K562 (cell line): Measurements from ENCODE around the gene HMGXB3. TPM values are rescaled to one million over a fixed set of nuclear protein-coding genes. Genes with fewer than 3 reads are reported as not detected.

Experiments used
- ATAC-seq: fragments of 200-7000 bp; cut with Tn5 transposase; 3 replicates; pipeline ENCODE4 v1.9.1; 2020; ENCODE audit warnings: moderate library complexity
- BruUV-seq: library from RNA; stranded (reverse); fragments of 400-500 nt; replicated peaks from 2 replicates; lab custom pipeline; 2021; lab: Mats Ljungman, UMichigan
- CTCF ChIA-PET: fragments of 300-600 bp; formaldehyde crosslinking; extraction: SDS; loops from one replicate; lab custom pipeline; 2021; ENCODE audit warnings: low intra/inter-chr PET ratio; lab: Yijun Ruan, JAX
- POLR2A ChIA-PET: fragments of 300-600, 350-650 bp; sonication (Branson Sonifier 250); formaldehyde crosslinking; extraction: SDS; loops from one replicate; lab custom pipeline; 2021; ENCODE audit warnings: antibody characterized with exemption, inconsistent platforms; lab: Yijun Ruan, JAX
- DNase-seq, 4 experiments: peaks; one replicate each; pipeline versions ENCODE4 v3.0.0 to v3.0.0-alpha.2; 2011 to 2018; ENCODE audit warnings: low spot score in 3 of 4, mixed read lengths in 3 of 4; ENCODE audit errors: extremely low read depth in 1 of 4
- FAIRE-seq: peaks from 2 replicates; lab custom pipeline; 2011; peaks lifted over from hg19 to GRCh38; lab: Jason Lieb, UNC
- H2AFZ ChIP-seq: 2 replicates; pipeline ENCODE4 v1.6.0; 2011; ENCODE audit warnings: low read depth, low read length, control low read depth, inconsistent platforms
- H3K27ac ChIP-seq: fragments of 200-600 bp; 3 replicates; pipeline ENCODE4 v1.8.0; 2011; ENCODE audit warnings: low read depth, mild to moderate bottlenecking, control low read depth, inconsistent platforms, low read length, moderate library complexity, mixed read lengths; ENCODE audit errors: extremely low read depth
- H3K27me3 ChIP-seq, 2 experiments: fragments of 300-600 bp in 1 of 2; 2 replicates in 1 of 2; 3 replicates in 1 of 2; pipeline versions ENCODE4 v1.6.0 to v1.8.0; 2011; ENCODE audit warnings: inconsistent platforms in 2 of 2, low read length in 2 of 2, mild to moderate bottlenecking in 1 of 2, mixed read lengths in 1 of 2, moderate library complexity in 1 of 2; ENCODE audit not compliant: control insufficient read depth in 2 of 2, insufficient read depth in 2 of 2
- H3K36me3 ChIP-seq: fragments of 300-600 bp; 3 replicates; pipeline ENCODE4 v1.8.0; 2011; ENCODE audit warnings: mild to moderate bottlenecking, low read length, inconsistent platforms; ENCODE audit not compliant: control insufficient read depth, insufficient read depth
- H3K4me1 ChIP-seq, 2 experiments: fragments of 200-600 bp in 1 of 2; replicated peaks in 1 of 2; 2 replicates in 1 of 2; 3 replicates in 1 of 2; pipeline versions ENCODE4 v1.5.1 to v1.8.0; 2011; ENCODE audit warnings: inconsistent platforms in 2 of 2, low read length in 2 of 2, mild to moderate bottlenecking in 1 of 2, mixed read lengths in 1 of 2, moderate library complexity in 1 of 2; ENCODE audit not compliant: control insufficient read depth in 2 of 2, insufficient read depth in 2 of 2
- H3K4me2 ChIP-seq: 2 replicates; pipeline ENCODE4 v1.6.1; 2011; ENCODE audit warnings: low read length, control low read depth, inconsistent platforms, mixed read lengths; ENCODE audit not compliant: insufficient read depth
- H3K4me3 ChIP-seq: fragments of 200-600 bp; sonication (generic), shearing (Covaris generic); 2 replicates; pipeline ENCODE4 v1.5.1; 2016; ENCODE audit warnings: control low read depth, inconsistent platforms
- H3K79me2 ChIP-seq: fragments of 200-600 bp; 3 replicates; pipeline ENCODE4 v1.8.0; 2011; ENCODE audit warnings: low read length, inconsistent platforms; ENCODE audit not compliant: control insufficient read depth, insufficient read depth
- H3K9ac ChIP-seq, 2 experiments: 2 replicates each; pipeline versions ENCODE4 v1.6.0 to v1.6.1; 2011; ENCODE audit warnings: low read depth in 2 of 2, low read length in 2 of 2, control low read depth in 1 of 2, inconsistent platforms in 1 of 2, mild to moderate bottlenecking in 1 of 2, mixed read lengths in 1 of 2; ENCODE audit not compliant: insufficient read depth in 1 of 2
- H3K9me1 ChIP-seq: one replicate; pipeline ENCODE4 v1.6.0; 2011; ENCODE audit warnings: inconsistent platforms, mild to moderate bottlenecking, low read length, moderate library complexity; ENCODE audit not compliant: control insufficient read depth, insufficient read depth
- H3K9me3 ChIP-seq: replicated peaks from 2 replicates; pipeline ENCODE4 v1.5.1; 2011; ENCODE audit warnings: low read depth, low read length, inconsistent platforms; ENCODE audit not compliant: control insufficient read depth, insufficient read depth
- H4K20me1 ChIP-seq: replicated peaks from 2 replicates; pipeline ENCODE4 v1.6.1; 2011; ENCODE audit warnings: low read length, inconsistent platforms, mixed read lengths; ENCODE audit not compliant: control insufficient read depth, insufficient read depth
- ATF2 ChIP-seq: sonication (generic); formaldehyde crosslinking; IDR thresholded peaks from 2 replicates; pipeline ENCODE4 v1.8.1; 2022; ENCODE audit warnings: missing genetic modification reagents
- BRD4 ChIP-seq: fragments of 200-600 bp; sonication (generic); IDR thresholded peaks from 2 replicates; pipeline ENCODE4 v1.6.1; 2017; ENCODE audit warnings: inconsistent platforms
- CHD4 ChIP-seq: fragments of 200-600 bp; sonication (generic); IDR thresholded peaks from 3 replicates; pipeline ENCODE4 v1.6.1; 2012; ENCODE audit warnings: low read depth, mild to moderate bottlenecking, mixed read lengths, low read length, inconsistent platforms; ENCODE audit not compliant: insufficient read depth, insufficient replicate concordance, poor library complexity, severe bottlenecking
- E2F8 ChIP-seq: fragments of 450-650 bp; IDR thresholded peaks from 2 replicates; pipeline ENCODE4 v1.7.1; 2018; ENCODE audit warnings: mild to moderate bottlenecking, low read depth; ENCODE audit not compliant: partially characterized antibody
- ELF2 ChIP-seq: fragments of 250-450 bp; sonication (Bioruptor Pico); IDR thresholded peaks from 2 replicates; pipeline ENCODE4 v1.5.0; 2021; ENCODE audit warnings: mild to moderate bottlenecking
- FOXK1 ChIP-seq: sonication (generic); formaldehyde crosslinking; IDR thresholded peaks from 2 replicates; pipeline ENCODE4 v1.8.0; 2022; ENCODE audit warnings: missing genetic modification reagents, mild to moderate bottlenecking, borderline replicate concordance
- MCM2 ChIP-seq: fragments of 450-650 bp; IDR thresholded peaks from 2 replicates; pipeline ENCODE4 v1.6.1; 2017; ENCODE audit warnings: low read depth, mild to moderate bottlenecking
- PREB ChIP-seq: sonication (generic); formaldehyde crosslinking; IDR thresholded peaks from 2 replicates; pipeline ENCODE4 v1.8.1; 2023; ENCODE audit warnings: mild to moderate bottlenecking, missing genetic modification reagents
- SMARCA5 ChIP-seq: fragments of 450-650 bp; IDR thresholded peaks from 2 replicates; pipeline ENCODE4 v1.6.1; 2016
- TEAD4 ChIP-seq, 2 experiments: sonication (generic) in 1 of 2; formaldehyde crosslinking in 1 of 2; IDR thresholded peaks; 2 replicates each; pipeline versions ENCODE4 v1.6.1 to v1.8.0; 2012 to 2022; ENCODE audit warnings: borderline replicate concordance in 1 of 2, inconsistent platforms in 1 of 2, low read length in 1 of 2, mild to moderate bottlenecking in 1 of 2, missing genetic modification reagents in 1 of 2
- TGIF2 ChIP-seq: sonication (generic); formaldehyde crosslinking; IDR thresholded peaks from 2 replicates; pipeline ENCODE4 v1.8.1; 2022; ENCODE audit warnings: mild to moderate bottlenecking, missing genetic modification reagents, moderate library complexity
- U2AF1 ChIP-seq: fragments of 200-400 bp; formaldehyde crosslinking; optimal IDR thresholded peaks from 2 replicates; pipeline ENCODE3; 2017; ENCODE audit warnings: mild to moderate bottlenecking, low read depth, low read length, moderate library complexity
- ZNF175 ChIP-seq: fragments of 200-800 bp; sonication (Bioruptor generic); IDR thresholded peaks from 2 replicates; pipeline ENCODE4 v1.6.1; 2016; ENCODE audit warnings: low read depth, mild to moderate bottlenecking, missing genetic modification characterization, missing compliant biosample characterization
- ZNF217 ChIP-seq: sonication (generic); formaldehyde crosslinking; IDR thresholded peaks from 2 replicates; pipeline ENCODE4 v1.8.0; 2022; ENCODE audit warnings: mild to moderate bottlenecking, missing genetic modification reagents
- ZNF263 ChIP-seq: sonication (generic); formaldehyde crosslinking; IDR thresholded peaks from 2 replicates; pipeline ENCODE4 v1.8.0; 2022; ENCODE audit warnings: mild to moderate bottlenecking, missing genetic modification reagents, borderline replicate concordance
- WGBS: fragments of 100-300 bp; shearing (Covaris generic); methylation state at CpG from one replicate; pipeline ENCODE4 v1.1.6; 2016; ENCODE audit warnings: low coverage, mixed read lengths; ENCODE audit not compliant: insufficient coverage; ENCODE audit errors: missing lambda C conversion rate; 5-methylcytosine and 5-hydroxymethylcytosine counted together
- in situ Hi-C: fragments of 300-500 bp; cut with MboI; formaldehyde crosslinking; loops from 4 replicates; pipeline ENCODE4 v1.15.0; 2018; ENCODE audit warnings: inconsistent platforms, mixed read lengths
- intact Hi-C: fragments of 100-400 bp; cut with micrococcal nuclease; formaldehyde crosslinking; loops from 2 replicates; pipeline ENCODE4 v1.14.2; 2022
- polyA plus RNA-seq, 8 experiments: library from polyadenylated mRNA; depleted of rRNA in 4 of 8; stranded (reverse) in 5 of 8; unstranded in 3 of 8; fragments of >200 nt; fragmentation: Nextera tagmentation in 2 of 8; fragmentation: Illumina TruSeq in 1 of 8; extraction: Ambion mirVana in 2 of 8; extraction: Trizol in 1 of 8; gene quantifications; 2 replicates each; pipeline versions ENCODE4 v1.2.1 to v1.2.3, GENCODE V29; 2011 to 2014; ENCODE audit warnings: inconsistent platforms in 1 of 8, missing spikeins in 1 of 8
- total RNA-seq, 7 experiments: library from RNA; depleted of rRNA in 6 of 7; stranded (reverse); fragments of >200 nt in 6 of 7; fragmentation: Illumina TruSeq in 2 of 7; extraction: Trizol in 2 of 7; gene quantifications; 2 replicates each; pipeline versions ENCODE4 v1.2.1 to v1.2.3, GENCODE V29; 2011 to 2021; ENCODE audit warnings: low replicate concordance in 1 of 7
- TF ChIP-seq, protein P1 (sequence below): sonication (generic); formaldehyde crosslinking; IDR thresholded peaks from 2 replicates; pipeline ENCODE4 v1.9.0; 2022; ENCODE audit warnings: mild to moderate bottlenecking, missing genetic modification reagents

HMGXB3 gene
- total and polyA plus RNA-seq, 9 of the 15 experiments (the other 6 are each of a cell fraction or from before 2014, with no cell fraction given): 1.8 to 44.1 (median 32.2) TPM

- TF ChIP-seq PREB (CRISPR knock-in tag): no peak
- no peak for TF ChIP-seq CHD4
Observed at GRCh38 chr5:149963729-149964128, 36.8 kb upstream of the HMGXB3 start (continued).

GRCh38 chr5:149966946-149967345, 33.6 kb upstream of the HMGXB3 start:
- Histone ChIP-seq H3K27ac (no peak overlapping the region), H3K9me1 (no peaks in the 10 kb centered on the region), H3K79me2 (no peaks in the 10 kb centered on the region), H3K9me3 (no peaks in the 10 kb centered on the region), H3K36me3 (no peaks in the 10 kb centered on the region), H2AFZ (no peak overlapping the region), H4K20me1 (no peaks in the 10 kb centered on the region), H3K4me1 (peaks cover 0 to 9% of the 10 kb centered on the region in 2 experiments; a peak in 3 of 5 replicates), H3K4me3 (no peak overlapping the region), H3K9ac (no peak overlapping the region), H3K27me3 (no peaks in the 10 kb centered on the region), H3K4me2 (no peak overlapping the region)
- no peak for FAIRE-seq
- WGBS: 49% methylated on average over 3 of the region's 3 CpGs
- no peak for ATAC-seq
- POLR2A ChIA-PET: no interaction called here
- intact Hi-C loops: no loop called here
- no TSS peak for BruUV-seq
- CTCF ChIA-PET: no interaction called here
- in situ Hi-C loops: loop anchor here (10.0 kb wide), 1 partner anchor 112 kb away; no protein-coding TSS in a partner anchor
- no peak for DNase-seq
- TF ChIP-seq ZNF175: no peak
- no peak for TF ChIP-seq U2AF1
- TF ChIP-seq ATF2 (CRISPR knock-in tag): no peak
- no peak for TF ChIP-seq SMARCA5
- TF ChIP-seq E2F8: no peak
- TF ChIP-seq, protein P1, sequence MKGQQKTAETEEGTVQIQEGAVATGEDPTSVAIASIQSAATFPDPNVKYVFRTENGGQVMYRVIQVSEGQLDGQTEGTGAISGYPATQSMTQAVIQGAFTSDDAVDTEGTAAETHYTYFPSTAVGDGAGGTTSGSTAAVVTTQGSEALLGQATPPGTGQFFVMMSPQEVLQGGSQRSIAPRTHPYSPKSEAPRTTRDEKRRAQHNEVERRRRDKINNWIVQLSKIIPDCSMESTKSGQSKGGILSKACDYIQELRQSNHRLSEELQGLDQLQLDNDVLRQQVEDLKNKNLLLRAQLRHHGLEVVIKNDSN (CRISPR knock-in tag): no peak
- TF ChIP-seq MCM2: no peak
- TF ChIP-seq ZNF217 (CRISPR knock-in tag): no peak
- TF ChIP-seq TEAD4 (IDR thresholded peaks at IDR 0.05; ENCODE audit: low read length): no peak
- TF ChIP-seq TEAD4 (CRISPR knock-in tag; IDR thresholded peaks at IDR 0.05; ENCODE audit: borderline replicate concordance): no peak
- TF ChIP-seq TGIF2 (CRISPR knock-in tag): no peak
- TF ChIP-seq BRD4: no peak
- no peak for TF ChIP-seq ELF2 (CRISPR knock-in tag)
- TF ChIP-seq FOXK1 (CRISPR knock-in tag): no peak
- no peak for TF ChIP-seq ZNF263 (CRISPR knock-in tag)
